OCI-LY1 (cell line): ENCODE measurements around the gene ARHGDIB.

ENCODE experiments used
- CTCF ChIP-seq: fragments of 200-600 bp; sonication (generic), shearing (Covaris generic); IDR thresholded peaks from 2 replicates; pipeline ENCODE4 v1.5.1; 2017; ENCODE audit warnings: mild to moderate bottlenecking, antibody characterized with exemption, low read length, moderate library complexity, mixed read lengths
- EZH2 ChIP-seq: fragments of 200-600 bp; sonication (generic), shearing (Covaris generic); IDR thresholded peaks from 2 replicates; pipeline ENCODE4 v1.8.0; 2017; ENCODE audit warnings: borderline replicate concordance, mixed run types, mild to moderate bottlenecking, antibody characterized with exemption, low read length, moderate library complexity, mixed read lengths

- no peak for TF ChIP-seq CTCF
- no peak for TF ChIP-seq EZH2
Observed at GRCh38 chr12:14903386-14904098, 57.9 kb downstream of the ARHGDIB start.
